GM12892 (cell line): ENCODE data around the gene SIRT7.

Source experiments
- POLR2A ChIP-seq: IDR thresholded peaks from 2 replicates; pipeline ENCODE4 v1.6.1; 2011; ENCODE audit warnings: low read depth, low read length, control low read depth
- POLR2AphosphoS5 ChIP-seq: IDR thresholded peaks from 2 replicates; pipeline ENCODE4 v1.6.1; 2011; ENCODE audit warnings: low read depth, low read length, control low read depth
- TAF1 ChIP-seq: IDR thresholded peaks from 2 replicates; pipeline ENCODE4 v1.6.1; 2011; ENCODE audit warnings: low read depth, mild to moderate bottlenecking, control low read depth, low read length, borderline replicate concordance

GRCh38 chr17:81908793-81909192 lies 9.2 kb downstream of the SIRT7 start:
- no peak for TF ChIP-seq POLR2A
- TF ChIP-seq POLR2AphosphoS5: no peak
- no peak for TF ChIP-seq TAF1
